ENCODE results near the gene EML4.

EML4 gene

DNA sequence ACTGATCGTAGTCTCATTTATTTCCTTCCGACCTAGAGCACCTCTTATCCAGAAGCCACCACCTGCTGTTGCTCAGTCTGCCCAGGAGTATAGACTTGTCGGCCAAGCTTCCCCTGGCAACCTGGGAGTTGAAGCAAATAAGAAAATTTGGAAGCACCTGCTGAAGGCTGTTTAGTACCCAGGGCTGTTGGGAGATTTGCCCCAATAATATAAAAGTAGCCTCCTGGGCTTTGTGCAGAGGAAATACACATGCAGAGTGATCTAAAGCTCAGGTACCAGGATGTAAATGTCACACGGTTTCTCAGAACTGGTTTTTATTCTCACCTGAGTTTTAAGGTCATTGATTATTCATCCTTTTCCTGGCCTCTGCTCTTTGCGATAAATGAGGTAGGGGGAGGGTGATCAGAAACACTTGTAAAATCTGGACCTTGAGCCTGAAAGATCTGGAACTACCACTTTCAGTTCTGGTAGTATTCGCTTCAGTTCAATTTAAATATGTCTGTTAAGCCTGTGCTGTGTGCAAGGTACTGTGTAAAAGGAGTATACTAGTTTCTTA is 192.7 kb downstream of the EML4 start:
- TF ChIP-seq POLR2AphosphoS5 (IDR thresholded peaks at IDR 0.05; ENCODE audit: borderline replicate concordance, low read depth, low read length) (no peak), FOXP2 (optimal IDR thresholded peaks at IDR 0.05; ENCODE audit: control extremely low read depth, extremely low read length, insufficient read depth) (no peak), EZH2 (IDR thresholded peaks at IDR 0.05) (no peak)
- H3K4me3 ChIP-seq, result peak overlapping the region; percentile 87
- no peak for DNase-seq (ENCODE audit: low read depth, low spot score)
- no peaks in the 10 kb centered on the region for H3K9me3 ChIP-seq (ENCODE audit: low read depth, low read length)
- no peaks in the 10 kb centered on the region for H3K36me3 ChIP-seq (ENCODE audit: insufficient read depth, low read length)
- H3K27ac ChIP-seq, result no peak overlapping the region
- peak overlapping the region; percentile 56 for H3K9ac ChIP-seq (ENCODE audit: insufficient read length)

DNA sequence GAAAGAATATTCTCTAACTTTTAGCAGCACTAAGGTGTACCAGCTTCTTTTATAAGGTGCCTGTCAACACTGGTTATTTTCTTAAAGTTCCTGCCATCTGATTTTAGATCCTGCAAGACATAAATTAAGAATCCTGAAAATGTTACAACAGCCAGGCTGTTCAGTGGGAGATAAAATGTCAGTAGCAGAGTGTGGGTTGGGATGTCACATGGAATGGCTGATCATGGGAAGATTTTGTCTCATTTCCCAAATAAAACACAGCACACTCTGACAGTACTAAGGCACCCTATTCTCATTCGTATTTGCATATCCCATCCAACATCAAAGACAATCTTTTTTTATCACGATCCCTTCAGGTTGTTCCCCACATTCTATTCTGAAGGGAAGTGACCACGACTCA is 194.3 kb downstream of the EML4 start:
- no peaks in the 10 kb centered on the region for H3K9me3 ChIP-seq (ENCODE audit: low read depth, low read length)
- H3K4me3 ChIP-seq, result no peak overlapping the region
- no peak overlapping the region for H3K27ac ChIP-seq
- TF ChIP-seq FOXP2 (optimal IDR thresholded peaks at IDR 0.05; ENCODE audit: control extremely low read depth, extremely low read length, insufficient read depth) (no peak), POLR2AphosphoS5 (IDR thresholded peaks at IDR 0.05; ENCODE audit: borderline replicate concordance, low read depth, low read length) (no peak), EZH2 (IDR thresholded peaks at IDR 0.05) (no peak)
- no peak for DNase-seq (ENCODE audit: low read depth, low spot score)
- H3K9ac ChIP-seq (ENCODE audit: insufficient read length), result no peak overlapping the region
- no peaks in the 10 kb centered on the region for H3K36me3 ChIP-seq (ENCODE audit: insufficient read depth, low read length)

DNA sequence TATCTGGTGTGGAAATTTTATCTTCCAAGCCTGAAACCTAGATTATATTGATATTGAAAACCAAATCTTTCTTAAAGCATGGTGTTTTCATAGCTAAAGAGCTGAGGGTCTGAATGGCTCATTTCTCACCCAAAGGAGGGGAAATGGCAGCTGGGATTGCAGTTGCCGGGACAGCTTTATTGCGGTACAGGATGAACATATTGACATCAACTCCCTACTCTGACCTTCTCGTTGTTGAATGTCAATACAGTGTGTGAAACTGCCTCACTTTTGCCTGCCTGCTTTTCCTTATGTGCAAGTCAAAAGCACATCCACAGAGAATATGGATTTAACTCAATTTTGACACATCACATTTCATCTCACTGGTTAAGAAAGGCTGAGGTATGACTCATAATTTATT is 195.5 kb downstream of the EML4 start:
- Histone ChIP-seq H3K36me3 (ENCODE audit: insufficient read depth, low read length) (no peaks in the 10 kb centered on the region), H3K4me3 (no peak overlapping the region), H3K9ac (ENCODE audit: insufficient read length) (no peak overlapping the region), H3K27ac (no peak overlapping the region), H3K9me3 (ENCODE audit: low read depth, low read length) (no peaks in the 10 kb centered on the region)
- TF ChIP-seq FOXP2 (optimal IDR thresholded peaks at IDR 0.05; ENCODE audit: control extremely low read depth, extremely low read length, insufficient read depth), result no peak
- TF ChIP-seq POLR2AphosphoS5 (IDR thresholded peaks at IDR 0.05; ENCODE audit: borderline replicate concordance, low read depth, low read length), result no peak
- TF ChIP-seq EZH2 (IDR thresholded peaks at IDR 0.05), result no peak
- no peak for DNase-seq (ENCODE audit: low read depth, low spot score)

DNA sequence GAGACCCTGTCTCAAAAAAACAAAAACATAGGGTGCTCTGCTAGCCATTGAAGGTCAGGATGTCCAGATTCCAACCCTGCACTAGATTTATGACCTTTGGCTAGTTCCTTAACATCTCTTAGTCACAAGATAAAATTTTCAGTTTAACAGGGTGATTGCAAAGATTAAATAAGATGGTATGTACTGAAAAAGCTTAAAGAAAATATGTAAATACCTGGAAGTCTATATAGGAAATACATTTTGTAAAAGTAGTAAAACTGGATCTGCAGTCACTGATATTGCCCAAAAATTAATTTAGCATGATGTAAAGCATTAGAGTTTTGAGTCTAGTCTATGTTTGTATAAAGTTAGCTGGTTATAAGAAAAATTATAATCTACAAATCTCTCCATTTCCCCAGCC is 197.3 kb downstream of the EML4 start:
- Histone ChIP-seq H3K36me3 (ENCODE audit: insufficient read depth, low read length) (no peaks in the 10 kb centered on the region), H3K27ac (no peak overlapping the region), H3K9ac (ENCODE audit: insufficient read length) (no peak overlapping the region), H3K9me3 (ENCODE audit: low read depth, low read length) (no peaks in the 10 kb centered on the region), H3K4me3 (no peak overlapping the region)
- DNase-seq (ENCODE audit: low read depth, low spot score), result no peak
- TF ChIP-seq FOXP2 (optimal IDR thresholded peaks at IDR 0.05; ENCODE audit: control extremely low read depth, extremely low read length, insufficient read depth) (no peak), EZH2 (IDR thresholded peaks at IDR 0.05) (no peak), POLR2AphosphoS5 (IDR thresholded peaks at IDR 0.05; ENCODE audit: borderline replicate concordance, low read depth, low read length) (no peak)

DNA sequence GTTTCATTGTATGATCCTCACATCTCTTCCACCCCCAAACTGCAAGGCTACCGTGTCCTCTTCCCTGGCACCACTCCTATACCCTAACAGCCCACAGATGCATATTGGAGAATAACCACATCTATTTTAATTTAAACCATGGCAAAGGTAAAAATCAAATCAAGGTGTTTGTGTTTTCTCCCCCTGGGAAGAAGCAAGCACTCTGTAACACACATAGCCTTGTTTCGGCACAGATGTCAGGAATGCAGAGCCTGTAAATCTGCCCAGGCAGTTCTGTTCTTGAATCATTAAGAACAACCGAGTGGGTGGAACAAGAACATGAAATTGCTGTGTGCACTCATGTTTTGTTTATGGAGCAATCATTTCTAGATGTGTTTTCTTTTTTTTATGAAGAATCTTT is 198.7 kb downstream of the EML4 start:
- Histone ChIP-seq H3K9ac (ENCODE audit: insufficient read length) (no peak overlapping the region), H3K36me3 (ENCODE audit: insufficient read depth, low read length) (no peaks in the 10 kb centered on the region), H3K27ac (no peak overlapping the region), H3K4me3 (no peak overlapping the region), H3K9me3 (ENCODE audit: low read depth, low read length) (no peaks in the 10 kb centered on the region)
- DNase-seq (ENCODE audit: low read depth, low spot score), result no peak
- TF ChIP-seq POLR2AphosphoS5 (IDR thresholded peaks at IDR 0.05; ENCODE audit: borderline replicate concordance, low read depth, low read length) (no peak), FOXP2 (optimal IDR thresholded peaks at IDR 0.05; ENCODE audit: control extremely low read depth, extremely low read length, insufficient read depth) (no peak), EZH2 (IDR thresholded peaks at IDR 0.05) (no peak)

DNA sequence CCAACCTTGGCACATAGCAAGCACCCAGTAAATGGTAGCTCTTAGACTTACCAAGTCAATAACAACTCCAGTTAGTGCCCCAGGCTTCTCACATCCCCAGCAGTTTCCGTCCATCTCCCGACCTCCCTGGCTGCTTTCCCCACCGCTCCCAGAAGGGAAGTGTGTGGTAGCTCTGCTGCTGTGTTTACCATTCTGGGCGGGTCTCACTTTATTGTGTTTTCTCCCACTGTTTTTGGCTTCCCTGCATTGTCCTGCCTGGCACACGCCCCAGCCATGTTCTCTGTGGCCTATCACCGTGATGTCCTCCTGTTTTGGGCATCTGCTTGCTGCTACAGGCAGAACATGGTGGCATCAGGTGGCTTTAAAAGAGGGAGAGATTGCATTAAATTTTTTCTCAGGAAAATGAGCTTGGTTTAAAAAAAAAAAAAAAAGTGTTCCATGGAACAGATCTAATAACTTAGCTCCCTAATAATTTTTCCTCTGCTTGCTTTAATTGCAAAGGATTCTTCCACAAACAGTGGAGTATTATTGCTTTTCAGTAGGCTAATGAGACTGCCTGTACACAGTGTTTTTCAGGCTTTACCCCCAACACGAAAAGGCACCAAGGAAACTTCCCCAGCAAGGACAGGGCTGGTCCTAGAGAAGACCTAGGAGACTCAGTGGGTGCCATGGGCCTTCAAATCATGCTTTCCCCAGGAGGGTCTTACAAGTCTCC is 199.8 kb downstream of the EML4 start:
- TF ChIP-seq EZH2 (IDR thresholded peaks at IDR 0.05) (no peak), POLR2AphosphoS5 (IDR thresholded peaks at IDR 0.05; ENCODE audit: borderline replicate concordance, low read depth, low read length) (no peak), FOXP2 (optimal IDR thresholded peaks at IDR 0.05; ENCODE audit: control extremely low read depth, extremely low read length, insufficient read depth) (no peak)
- H3K9ac ChIP-seq (ENCODE audit: insufficient read length), result no peak overlapping the region
- H3K36me3 ChIP-seq (ENCODE audit: insufficient read depth, low read length), result no peaks in the 10 kb centered on the region
- H3K4me3 ChIP-seq, result no peak overlapping the region
- no peaks in the 10 kb centered on the region for H3K9me3 ChIP-seq (ENCODE audit: low read depth, low read length)
- H3K27ac ChIP-seq, result no peak overlapping the region
- DNase-seq (ENCODE audit: low read depth, low spot score), result no peak

DNA sequence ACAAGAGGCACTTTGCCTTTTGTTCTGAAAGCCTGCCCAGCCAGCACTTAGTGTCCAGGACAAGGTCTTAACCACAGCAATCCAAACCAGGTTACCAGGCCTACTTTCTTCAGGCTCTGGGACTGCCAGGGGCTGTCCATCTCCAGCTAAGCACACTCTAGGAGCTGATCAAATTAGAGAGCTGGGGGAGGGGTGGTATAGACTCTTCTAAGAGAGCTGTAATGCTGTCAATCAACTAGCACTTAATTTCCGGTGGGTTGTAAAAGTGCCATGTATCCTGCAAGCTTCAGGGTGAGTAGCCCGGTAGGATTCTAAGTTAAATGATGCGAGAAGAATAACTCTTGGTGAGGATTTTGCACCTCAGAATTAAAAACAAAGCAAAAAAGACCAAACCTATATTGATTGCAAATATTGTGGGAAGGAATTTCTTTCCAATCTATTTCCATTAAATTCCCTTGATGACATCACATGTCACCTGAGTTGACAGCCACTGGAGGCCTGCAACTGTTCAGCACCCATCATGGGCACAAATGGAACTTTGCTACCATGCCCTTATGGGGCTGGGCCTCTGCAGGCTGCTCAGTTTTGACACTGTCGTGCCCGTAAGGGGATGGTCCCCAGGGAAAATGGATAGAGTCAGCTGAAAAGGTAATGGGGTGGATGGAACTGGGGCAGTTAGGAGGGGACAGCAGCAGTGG is 200.5 kb downstream of the EML4 start:
- TF ChIP-seq POLR2AphosphoS5 (IDR thresholded peaks at IDR 0.05; ENCODE audit: borderline replicate concordance, low read depth, low read length) (no peak), FOXP2 (optimal IDR thresholded peaks at IDR 0.05; ENCODE audit: control extremely low read depth, extremely low read length, insufficient read depth) (no peak), EZH2 (IDR thresholded peaks at IDR 0.05) (no peak)
- no peak overlapping the region for H3K4me3 ChIP-seq
- no peak overlapping the region for H3K9ac ChIP-seq (ENCODE audit: insufficient read length)
- no peaks in the 10 kb centered on the region for H3K9me3 ChIP-seq (ENCODE audit: low read depth, low read length)
- DNase-seq (ENCODE audit: low read depth, low spot score), result no peak
- H3K36me3 ChIP-seq (ENCODE audit: insufficient read depth, low read length), result no peaks in the 10 kb centered on the region
- H3K27ac ChIP-seq, result no peak overlapping the region

DNA sequence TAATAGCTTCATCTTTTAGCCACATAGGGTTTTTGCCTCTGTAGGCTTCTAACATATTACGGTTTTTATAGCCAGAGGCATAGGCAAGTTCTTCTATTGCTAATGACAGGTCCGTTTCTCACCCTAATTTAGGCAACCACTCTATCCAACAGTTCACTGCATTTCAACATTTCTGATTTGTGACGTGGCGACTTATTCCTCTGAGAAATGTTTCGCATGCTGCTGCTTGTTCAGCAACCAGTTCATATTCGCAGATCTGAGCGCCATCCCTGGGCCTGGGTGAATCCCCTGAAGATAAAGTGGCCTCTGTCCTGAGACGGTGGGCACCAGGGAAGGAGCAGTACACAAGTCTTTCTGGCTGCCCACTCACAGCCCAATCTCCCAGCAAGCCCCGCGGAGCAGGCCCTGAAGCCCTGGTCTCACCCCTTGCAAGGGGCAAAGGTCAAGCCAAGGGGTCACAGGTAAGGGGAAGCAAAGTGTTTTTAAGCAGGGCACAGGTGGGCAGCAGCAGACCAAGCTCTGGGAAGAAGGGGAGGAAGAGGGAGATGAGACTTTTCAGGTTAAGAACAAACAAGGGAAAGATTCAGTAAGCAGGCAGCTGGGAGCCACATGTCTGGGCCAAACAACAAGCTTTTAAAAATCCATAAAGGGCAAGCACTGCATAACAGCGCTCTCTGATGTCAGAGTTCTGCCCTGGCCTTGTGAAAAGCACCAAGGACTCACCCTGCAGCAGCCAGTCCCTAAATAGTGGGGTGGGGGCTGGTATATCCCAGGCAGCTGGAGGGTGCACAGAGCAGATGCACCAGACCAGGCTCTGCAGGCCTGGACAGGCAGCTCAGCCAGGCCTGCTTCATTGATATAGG is 202.7 kb downstream of the EML4 start:
- Histone ChIP-seq H3K9ac (ENCODE audit: insufficient read length) (peak overlapping the region; percentile 30), H3K4me3 (no peak overlapping the region), H3K27ac (no peak overlapping the region), H3K36me3 (ENCODE audit: insufficient read depth, low read length) (no peaks in the 10 kb centered on the region), H3K9me3 (ENCODE audit: low read depth, low read length) (no peaks in the 10 kb centered on the region)
- TF ChIP-seq EZH2 (IDR thresholded peaks at IDR 0.05) (no peak), FOXP2 (optimal IDR thresholded peaks at IDR 0.05; ENCODE audit: control extremely low read depth, extremely low read length, insufficient read depth) (no peak), POLR2AphosphoS5 (IDR thresholded peaks at IDR 0.05; ENCODE audit: borderline replicate concordance, low read depth, low read length) (no peak)
- no peak for DNase-seq (ENCODE audit: low read depth, low spot score)

Data from SK-N-MC (cell line).